ENCODE measurements around the gene TSPAN18. TPM values are rescaled to one million over a fixed set of nuclear protein-coding genes. Genes with fewer than 3 reads are reported as not detected.

TSPAN18 gene
- polyA plus RNA-seq, 1 of the 3 experiments (the other 2 are of a cell fraction), result 0.72 TPM

DNA sequence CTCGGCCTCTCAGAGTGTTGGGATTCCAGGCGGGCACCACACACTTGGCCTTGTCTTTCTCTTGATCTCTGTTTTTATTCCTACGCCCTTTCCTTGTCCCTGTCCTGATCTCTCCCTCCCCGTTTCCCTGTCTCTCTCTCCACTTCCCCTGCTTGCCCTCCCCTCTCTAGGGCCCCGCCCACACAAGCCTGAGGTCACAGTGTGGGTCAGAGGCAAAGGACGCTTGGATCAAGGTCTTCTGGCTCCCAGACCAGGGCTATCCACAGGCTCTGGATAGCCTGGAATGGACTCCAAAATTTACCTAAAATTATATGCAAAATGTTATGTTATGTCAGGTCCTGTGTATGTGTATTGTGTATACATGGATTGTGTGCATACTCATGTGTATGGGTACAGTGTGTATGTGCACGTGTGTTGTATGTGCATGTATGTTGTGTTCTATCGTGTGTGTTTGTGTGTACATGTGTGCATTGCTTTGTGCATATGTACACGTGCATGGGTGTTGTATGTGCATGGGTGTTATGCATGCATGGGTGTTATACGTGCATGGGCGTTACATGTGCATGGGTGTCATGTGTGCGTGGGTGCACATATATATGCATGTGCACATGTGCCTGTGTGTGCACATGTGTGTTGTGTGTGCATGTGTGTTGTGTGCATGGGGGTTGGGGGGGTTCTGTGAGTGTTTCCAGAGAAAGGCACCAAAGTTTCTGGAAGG lies 185.7 kb downstream of the TSPAN18 start:
- Histone ChIP-seq H3K4me3 (ENCODE audit: low read depth in 2 of 2, low read length in 1 of 2) (no peak overlapping the region), H3K4me1 (ENCODE audit: control insufficient read depth in 1 of 2, insufficient read depth in 2 of 2, low read depth in 1 of 2, low read length in 1 of 2) (peaks cover 0 to 10% of the 10 kb centered on the region in 2 experiments; a peak in 1 of 4 replicates), H3K4me2 (no peak overlapping the region), H3K36me3 (replicated peaks in 1 of 2; ENCODE audit: control insufficient read depth in 1 of 2, insufficient read depth in 2 of 2, low read length in 1 of 2) (no peaks in the 10 kb centered on the region), H3K9ac (no peak overlapping the region), H3F3A (replicated peaks; ENCODE audit: insufficient read depth) (no peaks in the 10 kb centered on the region), H3K79me2 (ENCODE audit: insufficient read depth) (no peaks in the 10 kb centered on the region), H4K20me1 (ENCODE audit: insufficient read depth) (no peaks in the 10 kb centered on the region), H3K9me2 (no peaks in the 10 kb centered on the region), H3K27ac (ENCODE audit: low read depth in 2 of 2, low read length in 1 of 2) (no peak overlapping the region), H3K9me3 (no peaks in the 10 kb centered on the region), H3K27me3 (ENCODE audit: insufficient read depth) (0 out of 2 replicates have a peak, but pooled peaks cover under 1% of the 10 kb centered on the region), H2AFZ (ENCODE audit: low read depth) (no peak overlapping the region)
- no peak for DNase-seq
- POLR2A ChIA-PET, result no interaction called here
- TF ChIP-seq EP300 (IDR thresholded peaks at IDR 0.05; ENCODE audit: borderline replicate concordance in 1 of 2, low read depth in 1 of 2, low read length in 1 of 2), result no peak
- 56% methylated on average over 12 of the region's 12 CpGs for WGBS (ENCODE audit: low lambda C conversion rate)
- CTCF ChIA-PET, result interaction anchor here (1.2 to 6.3 kb wide), 15 partner anchors 10 to 354 kb away, joined by 3 to 155 read pairs (median 8); no protein-coding TSS in a partner anchor

DNA sequence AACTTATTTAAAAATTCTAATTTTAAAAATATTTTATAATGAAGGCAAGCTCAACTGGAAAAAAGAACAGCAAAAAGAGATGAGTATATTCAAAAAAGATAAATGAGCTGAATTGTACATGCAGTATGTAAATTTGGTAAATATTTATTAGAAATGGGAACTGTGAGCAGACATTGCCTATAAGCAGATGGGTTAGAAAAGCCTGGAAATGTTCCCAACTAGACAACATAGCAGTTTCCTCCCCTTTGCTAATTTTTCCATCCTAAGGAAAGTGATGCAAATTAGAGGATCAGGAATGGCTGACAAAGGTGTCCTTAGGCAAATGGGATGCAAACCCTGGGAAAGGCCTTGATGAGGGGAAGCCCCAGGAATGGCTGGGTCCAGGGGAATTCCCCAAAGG lies 186.7 kb downstream of the TSPAN18 start:
- H3K9me3 ChIP-seq, result no peaks in the 10 kb centered on the region
- DNase-seq, result no peak
- no peaks in the 10 kb centered on the region for H3K79me2 ChIP-seq (ENCODE audit: insufficient read depth)
- H3F3A ChIP-seq (replicated peaks; ENCODE audit: insufficient read depth), result no peaks in the 10 kb centered on the region
- no peak overlapping the region for H3K4me3 ChIP-seq (ENCODE audit: low read depth in 2 of 2, low read length in 1 of 2)
- TF ChIP-seq GATA2 (CRISPR knock-in tag; IDR thresholded peaks at IDR 0.05) (no peak), GABPA (IDR thresholded peaks at IDR 0.05; ENCODE audit: low read depth) (no peak), FOSL2 (IDR thresholded peaks at IDR 0.05; ENCODE audit: borderline replicate concordance, low read depth) (no peak), MEF2A (IDR thresholded peaks at IDR 0.05; ENCODE audit: borderline replicate concordance, low read depth) (no peak), SMC3 (IDR thresholded peaks at IDR 0.05; ENCODE audit: low read depth, low read length) (no peak), YY1 (IDR thresholded peaks at IDR 0.05; ENCODE audit: low read depth) (no peak), RFX5 (IDR thresholded peaks at IDR 0.05; ENCODE audit: low read length) (no peak), EZH2phosphoT487 (IDR thresholded peaks at IDR 0.05; ENCODE audit: borderline replicate concordance, low read depth) (no peak), RCOR1 (IDR thresholded peaks at IDR 0.05; ENCODE audit: low read length) (no peak), EP300 (IDR thresholded peaks at IDR 0.05; ENCODE audit: borderline replicate concordance in 1 of 2, low read depth in 1 of 2, low read length in 1 of 2) (no peak), TEAD4 (IDR thresholded peaks at IDR 0.05; ENCODE audit: borderline replicate concordance, insufficient read depth) (no peak), RXRA (IDR thresholded peaks at IDR 0.05; ENCODE audit: borderline replicate concordance, low read depth) (no peak), JUND (IDR thresholded peaks at IDR 0.05) (no peak), MXI1 (IDR thresholded peaks at IDR 0.05; ENCODE audit: low read depth, low read length) (no peak)
- TF ChIP-seq, protein P1, sequence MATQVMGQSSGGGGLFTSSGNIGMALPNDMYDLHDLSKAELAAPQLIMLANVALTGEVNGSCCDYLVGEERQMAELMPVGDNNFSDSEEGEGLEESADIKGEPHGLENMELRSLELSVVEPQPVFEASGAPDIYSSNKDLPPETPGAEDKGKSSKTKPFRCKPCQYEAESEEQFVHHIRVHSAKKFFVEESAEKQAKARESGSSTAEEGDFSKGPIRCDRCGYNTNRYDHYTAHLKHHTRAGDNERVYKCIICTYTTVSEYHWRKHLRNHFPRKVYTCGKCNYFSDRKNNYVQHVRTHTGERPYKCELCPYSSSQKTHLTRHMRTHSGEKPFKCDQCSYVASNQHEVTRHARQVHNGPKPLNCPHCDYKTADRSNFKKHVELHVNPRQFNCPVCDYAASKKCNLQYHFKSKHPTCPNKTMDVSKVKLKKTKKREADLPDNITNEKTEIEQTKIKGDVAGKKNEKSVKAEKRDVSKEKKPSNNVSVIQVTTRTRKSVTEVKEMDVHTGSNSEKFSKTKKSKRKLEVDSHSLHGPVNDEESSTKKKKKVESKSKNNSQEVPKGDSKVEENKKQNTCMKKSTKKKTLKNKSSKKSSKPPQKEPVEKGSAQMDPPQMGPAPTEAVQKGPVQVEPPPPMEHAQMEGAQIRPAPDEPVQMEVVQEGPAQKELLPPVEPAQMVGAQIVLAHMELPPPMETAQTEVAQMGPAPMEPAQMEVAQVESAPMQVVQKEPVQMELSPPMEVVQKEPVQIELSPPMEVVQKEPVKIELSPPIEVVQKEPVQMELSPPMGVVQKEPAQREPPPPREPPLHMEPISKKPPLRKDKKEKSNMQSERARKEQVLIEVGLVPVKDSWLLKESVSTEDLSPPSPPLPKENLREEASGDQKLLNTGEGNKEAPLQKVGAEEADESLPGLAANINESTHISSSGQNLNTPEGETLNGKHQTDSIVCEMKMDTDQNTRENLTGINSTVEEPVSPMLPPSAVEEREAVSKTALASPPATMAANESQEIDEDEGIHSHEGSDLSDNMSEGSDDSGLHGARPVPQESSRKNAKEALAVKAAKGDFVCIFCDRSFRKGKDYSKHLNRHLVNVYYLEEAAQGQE (IDR thresholded peaks at IDR 0.05; ENCODE audit: low read depth, low read length), result no peak
- TF ChIP-seq, protein P2, sequence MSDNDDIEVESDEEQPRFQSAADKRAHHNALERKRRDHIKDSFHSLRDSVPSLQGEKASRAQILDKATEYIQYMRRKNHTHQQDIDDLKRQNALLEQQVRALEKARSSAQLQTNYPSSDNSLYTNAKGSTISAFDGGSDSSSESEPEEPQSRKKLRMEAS (IDR thresholded peaks at IDR 0.05; ENCODE audit: low read depth), result no peak
- TF ChIP-seq, protein P3, sequence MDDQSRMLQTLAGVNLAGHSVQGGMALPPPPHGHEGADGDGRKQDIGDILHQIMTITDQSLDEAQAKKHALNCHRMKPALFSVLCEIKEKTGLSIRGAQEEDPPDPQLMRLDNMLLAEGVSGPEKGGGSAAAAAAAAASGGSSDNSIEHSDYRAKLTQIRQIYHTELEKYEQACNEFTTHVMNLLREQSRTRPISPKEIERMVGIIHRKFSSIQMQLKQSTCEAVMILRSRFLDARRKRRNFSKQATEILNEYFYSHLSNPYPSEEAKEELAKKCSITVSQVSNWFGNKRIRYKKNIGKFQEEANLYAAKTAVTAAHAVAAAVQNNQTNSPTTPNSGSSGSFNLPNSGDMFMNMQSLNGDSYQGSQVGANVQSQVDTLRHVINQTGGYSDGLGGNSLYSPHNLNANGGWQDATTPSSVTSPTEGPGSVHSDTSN (IDR thresholded peaks at IDR 0.05), result no peak
- TF ChIP-seq, protein P4, sequence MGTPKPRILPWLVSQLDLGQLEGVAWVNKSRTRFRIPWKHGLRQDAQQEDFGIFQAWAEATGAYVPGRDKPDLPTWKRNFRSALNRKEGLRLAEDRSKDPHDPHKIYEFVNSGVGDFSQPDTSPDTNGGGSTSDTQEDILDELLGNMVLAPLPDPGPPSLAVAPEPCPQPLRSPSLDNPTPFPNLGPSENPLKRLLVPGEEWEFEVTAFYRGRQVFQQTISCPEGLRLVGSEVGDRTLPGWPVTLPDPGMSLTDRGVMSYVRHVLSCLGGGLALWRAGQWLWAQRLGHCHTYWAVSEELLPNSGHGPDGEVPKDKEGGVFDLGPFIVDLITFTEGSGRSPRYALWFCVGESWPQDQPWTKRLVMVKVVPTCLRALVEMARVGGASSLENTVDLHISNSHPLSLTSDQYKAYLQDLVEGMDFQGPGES (IDR thresholded peaks at IDR 0.05; ENCODE audit: low read depth, low read length), result no peak
- TF ChIP-seq, protein P5, sequence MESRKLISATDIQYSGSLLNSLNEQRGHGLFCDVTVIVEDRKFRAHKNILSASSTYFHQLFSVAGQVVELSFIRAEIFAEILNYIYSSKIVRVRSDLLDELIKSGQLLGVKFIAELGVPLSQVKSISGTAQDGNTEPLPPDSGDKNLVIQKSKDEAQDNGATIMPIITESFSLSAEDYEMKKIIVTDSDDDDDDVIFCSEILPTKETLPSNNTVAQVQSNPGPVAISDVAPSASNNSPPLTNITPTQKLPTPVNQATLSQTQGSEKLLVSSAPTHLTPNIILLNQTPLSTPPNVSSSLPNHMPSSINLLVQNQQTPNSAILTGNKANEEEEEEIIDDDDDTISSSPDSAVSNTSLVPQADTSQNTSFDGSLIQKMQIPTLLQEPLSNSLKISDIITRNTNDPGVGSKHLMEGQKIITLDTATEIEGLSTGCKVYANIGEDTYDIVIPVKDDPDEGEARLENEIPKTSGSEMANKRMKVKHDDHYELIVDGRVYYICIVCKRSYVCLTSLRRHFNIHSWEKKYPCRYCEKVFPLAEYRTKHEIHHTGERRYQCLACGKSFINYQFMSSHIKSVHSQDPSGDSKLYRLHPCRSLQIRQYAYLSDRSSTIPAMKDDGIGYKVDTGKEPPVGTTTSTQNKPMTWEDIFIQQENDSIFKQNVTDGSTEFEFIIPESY (IDR thresholded peaks at IDR 0.05; ENCODE audit: borderline replicate concordance, low read depth), result no peak
- H3K4me2 ChIP-seq, result no peak overlapping the region
- no peaks in the 10 kb centered on the region for H3K27me3 ChIP-seq (ENCODE audit: insufficient read depth)
- no peaks in the 10 kb centered on the region for H4K20me1 ChIP-seq (ENCODE audit: insufficient read depth)
- H3K27ac ChIP-seq (ENCODE audit: low read depth in 2 of 2, low read length in 1 of 2), result no peak overlapping the region
- ChIA-PET CTCF (interaction anchor here (0.6 to 6.3 kb wide), 6 partner anchors 14 to 427 kb away, joined by 3 to 155 read pairs (median 5); no protein-coding TSS in a partner anchor), POLR2A (no interaction called here)
- H2AFZ ChIP-seq (ENCODE audit: low read depth), result no peak overlapping the region
- no peaks in the 10 kb centered on the region for H3K9me2 ChIP-seq
- H3K9ac ChIP-seq, result no peak overlapping the region
- H3K4me1 ChIP-seq (ENCODE audit: control insufficient read depth in 1 of 2, insufficient read depth in 2 of 2, low read depth in 1 of 2, low read length in 1 of 2), result peaks cover 0 to 10% of the 10 kb centered on the region in 2 experiments; a peak in 1 of 4 replicates
- no peaks in the 10 kb centered on the region for H3K36me3 ChIP-seq (replicated peaks in 1 of 2; ENCODE audit: control insufficient read depth in 1 of 2, insufficient read depth in 2 of 2, low read length in 1 of 2)
